Gastrocnemius medialis (tissue), 4 donors: Measurements from ENCODE around the gene PARD3. TPM values are rescaled to one million over a fixed set of nuclear protein-coding genes. Genes with fewer than 3 reads are reported as not detected.
A peak's percentile ranks its signal among the peaks of the same experiment; 100 is the strongest.

Experiments
- ATAC-seq, 2 donors: fragments of 150-250 bp; one replicate each; pipeline ENCODE4 v1.9.1; 2016
- DNase-seq, 2 donors: peaks; one replicate each; pipeline ENCODE4 v3.0.0-alpha.2; 2019
- H3K27ac ChIP-seq, 4 donors: fragments of 200-600 bp; sonication (generic); 1 replicate in 1 of 4; 2 replicates in 3 of 4; pipeline ENCODE4 v1.5.1; 2016 to 2018; ENCODE audit warnings: mild to moderate bottlenecking in 2 of 4, moderate library complexity in 1 of 4
- H3K27me3 ChIP-seq, 3 donors: fragments of 200-600 bp; sonication (generic) in 2 of 3; 1 replicate in 1 of 3; 2 replicates in 2 of 3; pipeline versions ENCODE4 v1.5.1 to v1.6.0; 2016 to 2019; ENCODE audit warnings: mild to moderate bottlenecking in 1 of 3, moderate library complexity in 1 of 3
- H3K36me3 ChIP-seq, 2 donors: fragments of 200-600 bp; sonication (generic) in 1 of 2; one replicate each; pipeline ENCODE4 v1.5.1; 2017 to 2018
- H3K4me1 ChIP-seq, 2 donors: fragments of 200-600 bp; sonication (generic) in 1 of 2; one replicate each; pipeline ENCODE4 v1.5.1; 2016 to 2017; ENCODE audit warnings: mild to moderate bottlenecking in 2 of 2
- H3K4me3 ChIP-seq, 4 donors: fragments of 200-600 bp; sonication (generic) in 3 of 4; 1 replicate in 1 of 4; 2 replicates in 3 of 4; pipeline ENCODE4 v1.5.1; 2016 to 2019; ENCODE audit warnings: mild to moderate bottlenecking in 2 of 4
- H3K9me3 ChIP-seq, 3 donors: fragments of 200-600 bp; sonication (generic) in 2 of 3; 1 replicate in 1 of 3; 2 replicates in 2 of 3; pipeline ENCODE4 v1.5.1; 2016 to 2019
- CTCF ChIP-seq, 5 experiments: fragments of 450-650 bp in 3 of 5; fragments of 200-600 bp in 2 of 5; sonication (generic) in 2 of 5; IDR thresholded peaks in 4 of 5; conservative IDR thresholded peaks in 1 of 5; 1 replicate in 4 of 5; 2 replicates in 1 of 5; pipeline ENCODE4 v1.5.1; 2016 to 2019; ENCODE audit warnings: antibody characterized with exemption in 5 of 5, mild to moderate bottlenecking in 3 of 5, moderate library complexity in 3 of 5
- POLR2A ChIP-seq, 2 donors: fragments of 450-650 bp; IDR thresholded peaks; one replicate each; pipeline ENCODE4 v1.6.1; 2017; ENCODE audit warnings: antibody characterized with exemption in 2 of 2, mild to moderate bottlenecking in 2 of 2, moderate library complexity in 2 of 2
- in situ Hi-C, 4 donors: fragments of 200-750 bp; cut with MboI; loops; one replicate each; pipeline versions ENCODE4 v1.15.0 to v1.8.0; 2017; ENCODE audit warnings: low sequenced_read_pairs in 4 of 4
- intact Hi-C: fragments of 100-400 bp; cut with DNase I; formaldehyde crosslinking; loops from one replicate; pipeline ENCODE4 v1.15.1; 2023; ENCODE audit warnings: low total_unique reads
- total RNA-seq, 4 donors: library from RNA; depleted of rRNA; stranded (reverse); fragments of >200 nt; gene quantifications; one replicate each; pipeline versions ENCODE4 v1.1.0 to v1.2.3, GENCODE V29; 2016

PARD3 gene
- total RNA-seq, 4 donors from 2014 or later = 64.6 to 75.8 (median 68.3) TPM

- TF ChIP-seq POLR2A (IDR thresholded peaks at IDR 0.05) = no peak
- intact Hi-C loops = loop anchor here (5.0 to 10.0 kb wide), 2 partner anchors 65 to 232 kb away; no protein-coding TSS in a partner anchor
- no peak overlapping the region for H3K27ac ChIP-seq
- ATAC-seq (no peak), DNase-seq (no peak)
- H3K27me3 ChIP-seq = no peaks in the 10 kb centered on the region
- peaks cover 29 to 54% of the 10 kb centered on the region in 2 donors for H3K4me1 ChIP-seq
- H3K4me3 ChIP-seq = no peak overlapping the region
- H3K9me3 ChIP-seq = no peaks in the 10 kb centered on the region
- no peaks in the 10 kb centered on the region for H3K36me3 ChIP-seq
- in situ Hi-C loops = loop anchor here in 1 of 4 donors (10.0 kb wide), 1 partner anchor 242 kb away; no protein-coding TSS in a partner anchor
Measured at GRCh38 chr10:34722404-34722803, 92.7 kb downstream of the PARD3 start.

- ATAC-seq (no peak), DNase-seq (no peak)
- intact Hi-C loops = loop anchor here (5.0 to 10.0 kb wide), 2 partner anchors 66 to 233 kb away; no protein-coding TSS in a partner anchor
- H3K9me3 ChIP-seq = no peaks in the 10 kb centered on the region
- no peaks in the 10 kb centered on the region for H3K27me3 ChIP-seq
- in situ Hi-C loops = loop anchor here in 1 of 4 donors (10.0 kb wide), 1 partner anchor 243 kb away; no protein-coding TSS in a partner anchor
- H3K27ac ChIP-seq = peak overlapping the region in 1 of 4 donors; percentile 29
- H3K4me3 ChIP-seq = no peak overlapping the region
- peaks cover 29 to 52% of the 10 kb centered on the region in 2 donors for H3K4me1 ChIP-seq
- TF ChIP-seq POLR2A (IDR thresholded peaks at IDR 0.05) (no peak), CTCF (IDR thresholded peaks at IDR 0.05 in 4 of 5, conservative IDR thresholded peaks at IDR 0.05 in 1 of 5) (no peak)
- no peaks in the 10 kb centered on the region for H3K36me3 ChIP-seq
Measured at GRCh38 chr10:34721208-34721840, 93.8 kb downstream of the PARD3 start.

- Histone ChIP-seq H3K27me3 (no peaks in the 10 kb centered on the region), H3K4me1 (peaks cover 29 to 53% of the 10 kb centered on the region in 2 donors), H3K27ac (no peak overlapping the region), H3K4me3 (no peak overlapping the region), H3K36me3 (no peaks in the 10 kb centered on the region), H3K9me3 (no peaks in the 10 kb centered on the region)
- no peak for TF ChIP-seq POLR2A (IDR thresholded peaks at IDR 0.05)
- TF ChIP-seq CTCF (IDR thresholded peaks at IDR 0.05 in 4 of 5, conservative IDR thresholded peaks at IDR 0.05 in 1 of 5) = no peak
- DNase-seq = no peak
- intact Hi-C loops = loop anchor here (5.0 to 10.0 kb wide), 2 partner anchors 68 to 235 kb away; no protein-coding TSS in a partner anchor
- ATAC-seq = no peak
- in situ Hi-C loops = loop anchor here in 1 of 4 donors (10.0 kb wide), 1 partner anchor 245 kb away; no protein-coding TSS in a partner anchor
Measured at GRCh38 chr10:34719746-34720145, 95.3 kb downstream of the PARD3 start.

- TF ChIP-seq POLR2A (IDR thresholded peaks at IDR 0.05) = no peak
- no peak for TF ChIP-seq CTCF (IDR thresholded peaks at IDR 0.05 in 4 of 5, conservative IDR thresholded peaks at IDR 0.05 in 1 of 5)
- in situ Hi-C loops = no loop called here
- no peak for DNase-seq
Measured at GRCh38 chr10:34719328-34719727, 95.8 kb downstream of the PARD3 start.

GRCh38 chr10:34717429-34717828 lies 97.7 kb downstream of the PARD3 start:
- no peaks in the 10 kb centered on the region for H3K27me3 ChIP-seq
- H3K9me3 ChIP-seq = no peaks in the 10 kb centered on the region
- in situ Hi-C loops = no loop called here
- H3K36me3 ChIP-seq = no peaks in the 10 kb centered on the region
- peak overlapping the region in 1 of 4 donors; percentile 55 for H3K27ac ChIP-seq
- ATAC-seq (peak in 1 of 2 donors; percentile 69), DNase-seq (peak in 1 of 2 donors; percentile 18)
- intact Hi-C loops = no loop called here
- no peak overlapping the region for H3K4me3 ChIP-seq
- H3K4me1 ChIP-seq = peaks cover 41 to 57% of the 10 kb centered on the region in 2 donors
- no peak for TF ChIP-seq POLR2A (IDR thresholded peaks at IDR 0.05)

More at GRCh38 chr10:34719328-34719727, 95.8 kb downstream of the PARD3 start:
- Histone ChIP-seq H3K9me3 (no peaks in the 10 kb centered on the region), H3K27ac (no peak overlapping the region), H3K27me3 (no peaks in the 10 kb centered on the region), H3K4me3 (no peak overlapping the region), H3K36me3 (no peaks in the 10 kb centered on the region), H3K4me1 (peaks cover 31 to 51% of the 10 kb centered on the region in 2 donors)
- no peak for ATAC-seq
- intact Hi-C loops = no loop called here
